Adrenal gland (tissue), 5 donors: Measurements from ENCODE around the gene MROH2A.

Source experiments
- CTCF ChIP-seq, 6 experiments: fragments of 450-650 bp in 4 of 6; fragments of 200-600 bp in 2 of 6; sonication (generic) in 1 of 6; IDR thresholded peaks; 1 replicate in 5 of 6; 2 replicates in 1 of 6; pipeline versions ENCODE4 v1.5.1 to v1.8.0; 2016 to 2021; ENCODE audit warnings: antibody characterized with exemption in 6 of 6, mild to moderate bottlenecking in 2 of 6, moderate library complexity in 1 of 6
- POLR2A ChIP-seq, 2 donors: fragments of 450-650 bp; IDR thresholded peaks; one replicate each; pipeline ENCODE4 v1.6.1; 2017; ENCODE audit warnings: antibody characterized with exemption in 2 of 2, mild to moderate bottlenecking in 2 of 2, moderate library complexity in 1 of 2
- donor health status: DM: no; HTN: no; CAD: no.

GRCh38 chr2:233853883-233854240 lies 75.7 kb downstream of the MROH2A start:
- TF ChIP-seq CTCF (IDR thresholded peaks at IDR 0.05) (no peak), POLR2A (IDR thresholded peaks at IDR 0.05) (no peak)
